ENCODE results near the gene BLTP3B.

DNA sequence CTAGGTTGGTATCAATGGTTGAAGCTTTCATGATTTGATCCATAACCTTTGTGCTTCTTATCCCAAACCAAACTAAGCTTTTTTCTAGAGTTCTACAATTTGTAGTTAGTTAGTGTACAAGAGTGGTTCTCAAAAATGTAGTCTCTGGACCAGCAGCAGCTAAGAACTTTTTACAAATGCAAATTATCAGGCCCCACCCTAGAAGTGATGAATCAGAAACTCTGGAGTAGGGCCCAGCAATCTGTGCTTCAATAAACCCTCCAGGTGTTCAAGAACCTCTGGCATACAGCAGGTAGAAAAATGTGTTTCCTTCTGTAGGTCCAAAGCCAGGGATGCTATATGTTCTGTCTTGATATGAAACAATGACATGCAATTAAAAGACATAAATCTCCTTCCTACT, 31.8 kb upstream of the BLTP3B start:
- TF ChIP-seq, protein P1, sequence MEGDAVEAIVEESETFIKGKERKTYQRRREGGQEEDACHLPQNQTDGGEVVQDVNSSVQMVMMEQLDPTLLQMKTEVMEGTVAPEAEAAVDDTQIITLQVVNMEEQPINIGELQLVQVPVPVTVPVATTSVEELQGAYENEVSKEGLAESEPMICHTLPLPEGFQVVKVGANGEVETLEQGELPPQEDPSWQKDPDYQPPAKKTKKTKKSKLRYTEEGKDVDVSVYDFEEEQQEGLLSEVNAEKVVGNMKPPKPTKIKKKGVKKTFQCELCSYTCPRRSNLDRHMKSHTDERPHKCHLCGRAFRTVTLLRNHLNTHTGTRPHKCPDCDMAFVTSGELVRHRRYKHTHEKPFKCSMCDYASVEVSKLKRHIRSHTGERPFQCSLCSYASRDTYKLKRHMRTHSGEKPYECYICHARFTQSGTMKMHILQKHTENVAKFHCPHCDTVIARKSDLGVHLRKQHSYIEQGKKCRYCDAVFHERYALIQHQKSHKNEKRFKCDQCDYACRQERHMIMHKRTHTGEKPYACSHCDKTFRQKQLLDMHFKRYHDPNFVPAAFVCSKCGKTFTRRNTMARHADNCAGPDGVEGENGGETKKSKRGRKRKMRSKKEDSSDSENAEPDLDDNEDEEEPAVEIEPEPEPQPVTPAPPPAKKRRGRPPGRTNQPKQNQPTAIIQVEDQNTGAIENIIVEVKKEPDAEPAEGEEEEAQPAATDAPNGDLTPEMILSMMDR (IDR thresholded peaks at IDR 0.05): no peak
- TF ChIP-seq POLR2A (IDR thresholded peaks at IDR 0.05): no peak

Measured in breast epithelium (tissue), 3 donors.